Trophoblast cell (in vitro differentiated cells and primary cell): Measurements from ENCODE around the gene NCKIPSD.

ENCODE experiments used
- DNase-seq, 2 donors: peaks; one replicate each; pipeline ENCODE4 v3.0.0-alpha.2; 2016
- H2AFZ ChIP-seq: 2 replicates; pipeline ENCODE4 v1.6.1; 2013; ENCODE audit warnings: low read length, moderate library complexity, mild to moderate bottlenecking; ENCODE audit not compliant: insufficient read depth, poor library complexity
- H2AK5ac ChIP-seq: 2 replicates; pipeline ENCODE4 v1.6.1; 2013; ENCODE audit warnings: mild to moderate bottlenecking, low read length
- H2BK120ac ChIP-seq: 2 replicates; pipeline ENCODE4 v1.6.1; 2013; ENCODE audit warnings: low read length, mild to moderate bottlenecking, moderate library complexity; ENCODE audit not compliant: insufficient read depth, poor library complexity
- H2BK12ac ChIP-seq: 2 replicates; pipeline ENCODE4 v1.6.1; 2013; ENCODE audit warnings: mild to moderate bottlenecking, low read length, moderate library complexity
- H2BK5ac ChIP-seq: 2 replicates; pipeline ENCODE4 v1.6.1; 2013; ENCODE audit warnings: low read length, low read depth, moderate library complexity, mild to moderate bottlenecking; ENCODE audit not compliant: poor library complexity
- H3K14ac ChIP-seq: 2 replicates; pipeline ENCODE4 v1.6.1; 2013; ENCODE audit warnings: mild to moderate bottlenecking, low read length
- H3K18ac ChIP-seq: 2 replicates; pipeline ENCODE4 v1.6.1; 2013; ENCODE audit warnings: mild to moderate bottlenecking, low read length
- H3K23ac ChIP-seq: 2 replicates; pipeline ENCODE4 v1.6.1; 2013; ENCODE audit warnings: low read length
- H3K27ac ChIP-seq: 2 replicates; pipeline ENCODE4 v1.5.1; 2013; ENCODE audit warnings: low read depth, mild to moderate bottlenecking, inconsistent platforms, low read length, moderate library complexity
- H3K27me3 ChIP-seq: 2 replicates; pipeline ENCODE4 v1.6.1; 2013; ENCODE audit warnings: inconsistent platforms, mild to moderate bottlenecking, low read length, moderate library complexity; ENCODE audit not compliant: insufficient read depth
- H3K36me3 ChIP-seq, 2 experiments: 1 replicate in 1 of 2; 2 replicates in 1 of 2; pipeline ENCODE4 v1.6.1; 2013; ENCODE audit warnings: low read length in 2 of 2, mild to moderate bottlenecking in 2 of 2, moderate library complexity in 1 of 2; ENCODE audit not compliant: insufficient read depth in 2 of 2, control insufficient read depth in 1 of 2
- H3K4ac ChIP-seq: 2 replicates; pipeline ENCODE4 v1.6.1; 2013; ENCODE audit warnings: low read depth, mild to moderate bottlenecking, low read length, moderate library complexity
- H3K4me1 ChIP-seq, 2 experiments: 1 replicate in 1 of 2; 2 replicates in 1 of 2; pipeline ENCODE4 v1.6.1; 2013; ENCODE audit warnings: low read length in 2 of 2, mild to moderate bottlenecking in 2 of 2, moderate library complexity in 1 of 2; ENCODE audit not compliant: insufficient read depth in 2 of 2, control insufficient read depth in 1 of 2
- H3K4me2 ChIP-seq: 2 replicates; pipeline ENCODE4 v1.6.1; 2013; ENCODE audit warnings: inconsistent platforms, mild to moderate bottlenecking, low read length, moderate library complexity
- H3K4me3 ChIP-seq: 2 replicates; pipeline ENCODE4 v1.5.1; 2013; ENCODE audit warnings: mild to moderate bottlenecking, low read depth, low read length, inconsistent platforms
- H3K79me1 ChIP-seq: one replicate; pipeline ENCODE4 v1.6.1; 2013; ENCODE audit warnings: low read length
- H3K79me2 ChIP-seq: 2 replicates; pipeline ENCODE4 v1.6.1; 2013; ENCODE audit warnings: low read length, mild to moderate bottlenecking; ENCODE audit not compliant: control insufficient read depth, insufficient read depth, poor library complexity
- H3K9ac ChIP-seq: 2 replicates; pipeline ENCODE4 v1.6.1; 2013; ENCODE audit warnings: mild to moderate bottlenecking, low read length
- H3K9me3 ChIP-seq: 2 replicates; pipeline ENCODE4 v1.6.1; 2013; ENCODE audit warnings: low read depth, mild to moderate bottlenecking, control low read depth, inconsistent platforms, low read length; ENCODE audit not compliant: insufficient read depth
- H4K12ac ChIP-seq: 2 replicates; pipeline ENCODE4 v1.6.1; 2013; ENCODE audit warnings: low read depth, mild to moderate bottlenecking, low read length, moderate library complexity
- H4K8ac ChIP-seq: 2 replicates; pipeline ENCODE4 v1.6.1; 2013; ENCODE audit warnings: low read depth, mild to moderate bottlenecking, low read length, moderate library complexity
- H4K91ac ChIP-seq: one replicate; pipeline ENCODE4 v1.6.1; 2013; ENCODE audit warnings: low read depth, mild to moderate bottlenecking, low read length, moderate library complexity
- WGBS: extraction: QIAGEN DNeasy Blood & Tissue Kit; methylation state at CpG from one replicate; pipeline ENCODE4 v1.1.7; 2013; ENCODE audit warnings: missing lambda C conversion rate; ENCODE audit not compliant: insufficient read length, insufficient coverage; ENCODE audit errors: extremely low coverage; 5-methylcytosine and 5-hydroxymethylcytosine counted together

The NCKIPSD gene

DNA sequence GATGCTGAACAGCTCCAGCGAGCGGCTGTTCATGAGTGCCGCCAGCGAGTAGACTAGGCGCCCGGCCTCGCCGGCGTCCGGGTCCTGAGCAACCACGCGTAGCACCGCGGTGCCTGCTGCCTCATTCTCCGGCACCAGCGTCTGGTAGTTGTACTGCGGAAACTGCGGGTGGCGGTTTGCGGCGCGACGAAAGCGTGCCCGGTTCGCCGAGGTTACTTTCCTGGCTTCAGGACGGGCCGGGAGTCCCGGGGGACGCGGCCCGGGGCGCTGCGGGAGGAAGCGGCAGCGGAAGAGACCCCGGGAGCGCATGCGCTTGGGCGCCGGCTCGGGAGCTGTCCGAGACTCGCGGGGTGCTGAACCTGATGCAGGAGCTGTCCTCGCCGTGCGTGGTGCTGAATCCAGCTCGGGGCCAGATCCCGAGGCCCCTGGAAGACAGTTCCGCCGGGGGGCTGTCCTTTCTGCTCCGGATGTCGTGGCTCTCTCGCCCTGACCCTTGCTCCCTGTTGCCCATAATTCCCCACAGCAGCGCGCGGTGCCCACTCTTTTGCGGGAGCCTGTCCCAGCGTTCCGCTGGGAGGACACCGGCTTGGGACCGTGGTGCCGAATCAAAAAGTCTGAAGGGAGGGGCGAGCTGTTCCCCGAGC, 24.1 kb downstream of the NCKIPSD start:
- Histone ChIP-seq H4K91ac (no peak overlapping the region), H3K4me2 (peak overlapping the region; percentile 98), H2AFZ (no peak overlapping the region), H2BK5ac (no peak overlapping the region), H4K8ac (no peak overlapping the region), H3K27ac (no peak overlapping the region), H3K79me1 (peaks cover 9% of the 10 kb centered on the region), H3K18ac (no peak overlapping the region), H3K36me3 (no peaks in the 10 kb centered on the region), H3K4ac (no peak overlapping the region), H2AK5ac (no peak overlapping the region), H3K4me3 (peak overlapping the region; percentile 59), H3K9ac (no peak overlapping the region), H2BK12ac (no peak overlapping the region), H2BK120ac (no peak overlapping the region), H3K23ac (no peak overlapping the region), H3K9me3 (peaks cover 28% of the 10 kb centered on the region), H3K14ac (no peak overlapping the region), H3K79me2 (no peaks in the 10 kb centered on the region), H3K27me3 (no peaks in the 10 kb centered on the region), H3K4me1 (peaks cover 10 to 15% of the 10 kb centered on the region in 2 experiments), H4K12ac (no peak overlapping the region)
- WGBS = no CpG with 5 or more reads among the region's 67 CpGs
- peak; percentile 59 to 73 for DNase-seq

DNA sequence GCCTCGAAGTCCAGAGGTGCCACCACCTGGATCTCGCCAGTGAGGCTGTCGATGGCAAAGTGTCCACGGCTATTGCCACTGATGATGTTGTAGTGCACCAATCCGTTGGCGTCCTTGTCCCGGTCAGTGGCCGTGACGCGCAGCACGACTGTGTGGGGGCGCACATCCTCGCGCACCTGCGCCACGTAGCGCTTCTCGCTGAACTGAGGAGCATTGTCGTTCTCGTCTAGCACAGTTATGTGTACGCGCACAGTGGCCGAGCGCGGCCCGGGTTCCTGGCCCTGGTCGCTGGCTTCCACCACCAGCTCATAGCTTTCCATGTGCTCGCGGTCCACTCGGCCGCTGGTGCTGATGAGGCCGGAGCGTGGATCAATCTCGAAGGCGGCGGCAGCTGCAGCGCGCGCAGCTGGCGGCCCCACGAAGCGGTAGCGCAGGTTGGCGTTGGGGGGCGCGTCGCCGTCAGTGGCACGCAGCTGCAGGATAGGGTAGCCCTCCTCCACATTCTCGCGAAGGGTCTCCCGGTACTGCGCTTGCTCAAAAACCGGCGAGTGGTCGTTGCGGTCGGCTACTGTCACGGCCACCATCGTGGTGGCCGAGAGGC, 24.8 kb downstream of the NCKIPSD start:
- no peak overlapping the region for H3K23ac ChIP-seq
- H3K27me3 ChIP-seq = no peaks in the 10 kb centered on the region

DNA sequence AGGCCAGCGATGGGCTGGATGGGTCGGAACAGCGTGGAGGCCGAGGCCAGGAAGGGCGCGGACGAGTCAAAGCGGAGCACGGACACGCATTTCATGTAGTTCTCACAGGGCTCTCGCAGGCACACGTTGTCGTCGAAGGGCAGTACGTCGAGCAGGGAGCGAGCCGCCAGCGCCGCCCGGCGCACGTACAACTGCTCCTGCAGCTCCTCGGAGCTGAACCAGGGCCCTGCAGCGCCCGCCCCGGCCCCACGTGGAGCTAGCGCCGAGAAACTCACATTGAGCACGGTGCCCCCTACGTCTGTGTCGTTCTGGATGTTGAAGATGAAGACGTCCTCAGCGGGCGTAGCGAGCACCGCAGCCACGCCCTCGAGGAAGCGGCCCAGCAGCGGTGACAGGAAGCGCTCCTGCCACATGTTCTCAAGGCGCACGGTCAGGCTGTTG, 28.9 kb downstream of the NCKIPSD start:
- peak overlapping the region; percentile 21 for H3K4me3 ChIP-seq
- no peak overlapping the region for H3K18ac ChIP-seq

More for the DNA sequence above, 24.8 kb downstream of the NCKIPSD start:
- H3K79me2 ChIP-seq = no peaks in the 10 kb centered on the region
- H3K14ac ChIP-seq = no peak overlapping the region
- no peak overlapping the region for H3K27ac ChIP-seq
- no peak overlapping the region for H3K9ac ChIP-seq
- peaks cover 31% of the 10 kb centered on the region for H3K9me3 ChIP-seq
- peak overlapping the region; percentile 1 for H3K4me3 ChIP-seq
- no peaks in the 10 kb centered on the region for H3K36me3 ChIP-seq
- no peak overlapping the region for H3K18ac ChIP-seq
- peaks cover 9% of the 10 kb centered on the region for H3K79me1 ChIP-seq
- no peak overlapping the region for H4K91ac ChIP-seq
- H2BK120ac ChIP-seq = no peak overlapping the region
- no peak for DNase-seq
- H2AFZ ChIP-seq = no peak overlapping the region
- peak overlapping the region; percentile 98 for H3K4me2 ChIP-seq
- no peak overlapping the region for H3K4ac ChIP-seq
- no CpG with 5 or more reads among the region's 61 CpGs for WGBS
- no peak overlapping the region for H2BK12ac ChIP-seq
- H2BK5ac ChIP-seq = no peak overlapping the region
- no peak overlapping the region for H4K8ac ChIP-seq
- no peak overlapping the region for H4K12ac ChIP-seq
- no peak overlapping the region for H2AK5ac ChIP-seq
- peaks cover 13 to 21% of the 10 kb centered on the region in 2 experiments for H3K4me1 ChIP-seq

DNA sequence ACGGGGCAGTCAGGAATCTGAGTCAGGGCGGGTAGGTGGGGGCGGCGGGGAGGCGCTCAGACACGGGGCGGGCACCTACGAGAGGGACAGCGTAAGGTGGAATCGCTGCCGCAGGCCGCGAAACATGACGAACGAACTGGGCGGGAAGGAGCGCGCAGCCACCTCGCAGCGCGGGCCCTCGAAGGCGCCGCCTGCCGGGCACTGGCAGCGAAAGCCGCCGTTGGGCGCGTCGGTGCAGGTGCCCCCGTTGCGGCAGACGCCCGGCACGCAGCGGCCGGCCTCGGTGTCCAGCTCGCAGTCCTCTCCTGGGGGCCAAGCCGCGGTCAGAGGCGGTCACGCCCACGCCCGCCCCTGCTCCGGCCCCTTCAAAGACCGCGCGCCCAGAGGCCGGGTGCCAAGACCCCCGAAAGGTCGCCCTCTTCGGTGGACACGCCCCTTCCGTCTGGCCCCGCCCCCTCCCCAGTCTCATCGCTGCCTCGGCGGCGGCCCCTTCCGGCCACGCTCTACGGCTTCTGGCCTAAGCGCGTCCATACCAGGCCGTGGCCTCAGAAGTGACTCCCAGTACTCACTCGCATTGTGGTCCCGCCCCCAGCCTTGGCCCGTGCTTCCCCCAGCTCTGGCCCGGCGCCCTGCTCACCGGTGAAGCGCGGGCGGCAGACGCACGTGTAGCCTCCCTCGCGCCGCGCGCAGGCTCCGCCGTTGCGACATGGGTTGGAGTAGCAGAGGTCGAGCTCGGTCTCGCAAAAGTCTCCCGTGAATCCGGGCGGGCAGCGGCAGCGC, 29.5 kb downstream of the NCKIPSD start:
- peak; percentile 91 to 94 for DNase-seq
- H4K91ac ChIP-seq = no peak overlapping the region
- peaks cover 5 to 10% of the 10 kb centered on the region in 2 experiments for H3K4me1 ChIP-seq
- H3K79me1 ChIP-seq = no peaks in the 10 kb centered on the region
- no peak overlapping the region for H2BK12ac ChIP-seq
- H3K9me3 ChIP-seq = peaks cover 32% of the 10 kb centered on the region
- H3K23ac ChIP-seq = no peak overlapping the region
- peak overlapping the region; percentile 60 for H3K4me3 ChIP-seq
- H4K8ac ChIP-seq = peak overlapping the region; percentile 72
- H3K4ac ChIP-seq = no peak overlapping the region
- WGBS = no CpG with 5 or more reads among the region's 94 CpGs
- H2BK5ac ChIP-seq = no peak overlapping the region
- no peak overlapping the region for H2BK120ac ChIP-seq
- H3K18ac ChIP-seq = no peak overlapping the region
- H3K27ac ChIP-seq = no peak overlapping the region
- H3K27me3 ChIP-seq = no peaks in the 10 kb centered on the region
- H2AK5ac ChIP-seq = no peak overlapping the region
- H4K12ac ChIP-seq = peak overlapping the region; percentile 20
- H3K14ac ChIP-seq = peak overlapping the region; percentile 52
- H3K9ac ChIP-seq = no peak overlapping the region
- no peaks in the 10 kb centered on the region for H3K36me3 ChIP-seq
- peak overlapping the region; percentile 64 for H3K4me2 ChIP-seq
- H2AFZ ChIP-seq = no peak overlapping the region
- no peaks in the 10 kb centered on the region for H3K79me2 ChIP-seq

More for the DNA sequence above, 28.9 kb downstream of the NCKIPSD start:
- no peak overlapping the region for H3K4me2 ChIP-seq
- H3K36me3 ChIP-seq = no peaks in the 10 kb centered on the region
- no peak overlapping the region for H2BK12ac ChIP-seq
- DNase-seq = no peak
- no peak overlapping the region for H3K9ac ChIP-seq
- no peak overlapping the region for H2AFZ ChIP-seq
- H2BK5ac ChIP-seq = no peak overlapping the region
- no peaks in the 10 kb centered on the region for H3K27me3 ChIP-seq
- H3K14ac ChIP-seq = peak overlapping the region; percentile 52
- no peak overlapping the region for H2AK5ac ChIP-seq
- WGBS = no CpG with 5 or more reads among the region's 45 CpGs
- H4K8ac ChIP-seq = peak overlapping the region; percentile 72
- no peak overlapping the region for H3K4ac ChIP-seq
- H4K91ac ChIP-seq = no peak overlapping the region
- no peak overlapping the region for H4K12ac ChIP-seq
- no peak overlapping the region for H3K23ac ChIP-seq
- H3K4me1 ChIP-seq = peaks cover 9 to 14% of the 10 kb centered on the region in 2 experiments
- no peak overlapping the region for H2BK120ac ChIP-seq
- no peak overlapping the region for H3K27ac ChIP-seq
- no peaks in the 10 kb centered on the region for H3K79me2 ChIP-seq
- H3K9me3 ChIP-seq = peaks cover 35% of the 10 kb centered on the region
- no peaks in the 10 kb centered on the region for H3K79me1 ChIP-seq
